ENCODE results near the gene NUDT2. TPM values are rescaled to one million over a fixed set of nuclear protein-coding genes. Genes with fewer than 3 reads are reported as not detected.

NUDT2 gene
- 22.5 to 27.6 TPM (median 24.8 TPM) in 5 replicates for total RNA-seq (2022; extraction: Qiagen RNA extraction; ENCODE audit: low read depth)

DNA sequence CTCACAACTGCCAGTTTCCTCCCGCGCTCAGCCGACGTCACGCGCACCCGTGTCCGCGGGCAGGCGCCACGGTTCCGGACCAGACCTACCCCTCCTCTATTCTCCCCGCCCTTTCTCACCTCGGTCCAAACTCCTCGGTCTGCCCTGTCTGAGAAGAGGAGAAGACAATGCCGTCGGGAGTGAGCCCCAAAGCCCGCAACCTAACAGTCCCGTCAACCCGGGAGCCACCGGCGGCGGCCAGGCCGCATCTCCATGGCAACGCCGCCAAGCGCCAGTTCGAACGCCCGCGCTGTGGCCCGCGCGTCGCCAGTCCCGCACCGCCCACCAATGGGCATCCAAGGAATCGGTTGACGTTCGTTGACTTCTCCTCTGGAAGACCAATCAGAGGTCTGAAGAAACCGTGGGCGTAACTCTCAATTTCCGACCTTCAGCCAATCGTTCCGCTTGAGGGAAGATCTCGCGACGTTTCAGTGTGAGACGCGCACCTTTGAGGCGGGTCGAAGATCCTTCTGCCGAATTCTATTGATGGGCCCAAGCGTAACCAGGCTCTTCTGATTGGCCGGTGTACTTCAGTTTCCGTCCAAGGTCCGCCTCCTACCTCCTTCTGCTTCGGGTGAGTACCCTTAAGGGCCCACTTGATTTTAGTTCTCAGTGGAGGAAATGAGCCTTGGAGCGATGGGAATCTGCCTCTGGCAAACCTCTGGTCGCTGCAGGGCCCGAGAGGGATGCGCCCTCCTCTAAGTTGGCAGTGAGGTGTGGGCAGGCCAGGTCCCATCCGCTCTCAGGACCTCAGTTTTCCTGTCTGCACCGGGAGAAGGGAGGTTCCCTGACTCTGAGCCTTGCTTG, at the start of gene NUDT2, which contains the start of gene KIF24:
Gene NUDT2, plus strand, starts transcription at position 583 of the 846 bp plus-strand sequence. CDS start 9,471 bp downstream, outside the sequence.
Gene KIF24, minus strand, starts transcription at position 282 of the 846 bp plus-strand sequence. CDS start 17,922 bp downstream, outside the sequence.

DNA sequence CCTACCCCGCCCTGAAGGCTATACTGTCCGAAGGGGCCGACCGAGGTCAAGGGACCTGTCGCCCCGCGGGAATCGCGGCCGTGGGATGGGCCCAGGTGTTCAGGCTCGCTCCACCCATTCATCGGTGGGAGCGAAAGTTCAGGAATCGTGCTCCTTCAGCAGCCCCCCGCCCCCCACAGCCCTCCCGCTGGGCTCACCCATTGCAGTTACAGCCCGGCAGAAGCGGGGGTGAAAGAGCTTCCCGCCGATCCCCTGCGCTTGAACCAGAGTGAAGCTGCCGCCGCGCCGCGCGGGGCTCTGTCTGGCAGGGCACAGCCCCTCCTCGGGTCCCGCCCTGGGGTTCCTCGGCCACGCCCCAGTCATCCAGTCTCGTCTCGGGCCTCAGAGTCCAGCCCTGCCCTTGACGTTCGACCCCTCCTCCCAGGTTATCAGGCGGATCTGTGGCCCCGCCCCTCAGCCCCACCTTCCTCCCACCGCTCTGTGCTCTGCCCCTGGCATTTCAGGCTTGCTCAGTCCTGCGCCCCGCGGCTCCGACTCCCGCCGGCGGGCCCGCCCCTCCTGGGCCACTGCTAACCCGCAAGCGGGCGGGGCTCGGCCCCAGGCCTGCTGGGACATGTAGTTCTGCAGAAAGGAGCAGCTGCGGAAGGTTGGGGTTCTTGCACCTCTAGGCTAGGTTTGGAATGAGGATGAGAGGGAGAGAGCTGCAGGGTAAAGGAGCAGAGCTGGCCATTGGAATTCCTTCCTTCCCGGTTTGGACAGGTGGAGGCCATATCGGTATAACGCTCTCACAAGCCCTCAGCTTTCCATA, 47.4 kb downstream of the NUDT2 start, which contains the start of gene MYORG:
Gene MYORG, minus strand, starts transcription at position 303 of the 808 bp plus-strand sequence. CDS start 3,955 bp downstream, outside the sequence.

Other genes starting within 250 kb of the NUDT2 start
- 36.1 to 40.6 TPM (median 39.4 TPM) in 5 replicates for gene DCAF12, start 202.9 kb upstream of the NUDT2 start, total RNA-seq (2022; extraction: Qiagen RNA extraction; ENCODE audit: low read depth)
- gene UBAP1, start 150.5 kb upstream of the NUDT2 start, total RNA-seq (2022; extraction: Qiagen RNA extraction; ENCODE audit: low read depth), result 37.5 to 46.6 TPM (median 41.0 TPM) in 5 replicates
- gene KIF24, start 301 bp upstream of the NUDT2 start, total RNA-seq (2022; extraction: Qiagen RNA extraction; ENCODE audit: low read depth), result 3.4 to 3.8 TPM (median 3.6 TPM) in 5 replicates
- gene MYORG, start 47.3 kb downstream of the NUDT2 start, total RNA-seq (2022; extraction: Qiagen RNA extraction; ENCODE audit: low read depth), result 3.1 to 4.2 TPM (median 3.9 TPM) in 5 replicates
- 14.0 to 18.1 TPM (median 15.7 TPM) in 5 replicates for gene FAM219A, start 129.0 kb downstream of the NUDT2 start, total RNA-seq (2022; extraction: Qiagen RNA extraction; ENCODE audit: low read depth)
- gene DNAI1, start 129.2 kb downstream of the NUDT2 start, total RNA-seq (2022; extraction: Qiagen RNA extraction; ENCODE audit: low read depth), result 0.07 to 0.37 TPM (median 0.09 TPM) in 4 of 5 replicates, not detected in the other
- gene ENHO, start 193.4 kb downstream of the NUDT2 start, total RNA-seq (2022; extraction: Qiagen RNA extraction; ENCODE audit: low read depth), result 1.3 to 2.3 TPM (median 2.0 TPM) in 5 replicates